ENCODE measurements around the gene BPIFB6.

GRCh38 chr20:32997431-32997830, 34.0 kb upstream of the BPIFB6 start:
- TF ChIP-seq EP300 (IDR thresholded peaks at IDR 0.05) (no peak), POLR2A (IDR thresholded peaks at IDR 0.05) (no peak), CTCF (IDR thresholded peaks at IDR 0.05) (no peak), POLR2AphosphoS5 (IDR thresholded peaks at IDR 0.05) (no peak)
